Adipose tissue (tissue), 3 donors: ENCODE measurements around the gene IP6K3. TPM values are rescaled to one million over a fixed set of nuclear protein-coding genes. Genes with fewer than 3 reads are reported as not detected.

Experiments
- H3K27ac ChIP-seq: one replicate; pipeline ENCODE4 v1.5.1; 2013; ENCODE audit warnings: low read depth, low read length
- WGBS, 3 donors: extraction: QIAGEN DNeasy Blood & Tissue Kit; methylation state at CpG; one replicate each; pipeline ENCODE4 v1.1.7; 2013; 5-methylcytosine and 5-hydroxymethylcytosine counted together
- polyA plus RNA-seq, 3 donors: library from polyadenylated mRNA; stranded (reverse); fragments of 200-250 nt; gene quantifications; one replicate each; pipeline ENCODE4 v1.2.3, GENCODE V29; 2013
- donor health status: healthy with polysubstance abuse.
- donor health status: Bipolar disorder and iron deficiency.
- donor health status: healthy.

The IP6K3 gene
- polyA plus RNA-seq, 3 donors = 0.24 to 2.3 (median 0.56) TPM

DNA sequence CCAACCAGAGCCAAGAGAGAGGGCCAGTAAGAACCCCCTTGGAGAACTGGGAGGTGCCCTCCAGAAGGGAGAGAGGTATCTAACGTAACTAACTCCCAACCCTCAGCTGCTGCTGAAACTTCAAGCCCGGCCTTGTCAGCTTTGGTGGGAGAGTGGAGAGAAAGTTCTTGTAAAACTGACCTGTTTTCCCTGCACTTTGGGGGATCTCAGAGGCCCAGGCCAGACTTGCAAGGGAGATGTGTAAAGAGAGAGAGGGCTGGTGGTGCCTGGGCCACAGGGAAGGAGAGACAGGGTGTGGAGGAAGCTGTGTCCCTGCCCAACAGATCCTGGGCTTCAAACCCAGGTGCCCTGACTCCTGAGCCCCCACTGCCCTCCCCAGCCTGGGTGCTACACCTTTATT, 17.3 kb upstream of the IP6K3 start:
- 76 to 92% (median 89%) methylated on average over 2 of the region's 2 CpGs for WGBS, 3 donors
- H3K27ac ChIP-seq = no peak overlapping the region

DNA sequence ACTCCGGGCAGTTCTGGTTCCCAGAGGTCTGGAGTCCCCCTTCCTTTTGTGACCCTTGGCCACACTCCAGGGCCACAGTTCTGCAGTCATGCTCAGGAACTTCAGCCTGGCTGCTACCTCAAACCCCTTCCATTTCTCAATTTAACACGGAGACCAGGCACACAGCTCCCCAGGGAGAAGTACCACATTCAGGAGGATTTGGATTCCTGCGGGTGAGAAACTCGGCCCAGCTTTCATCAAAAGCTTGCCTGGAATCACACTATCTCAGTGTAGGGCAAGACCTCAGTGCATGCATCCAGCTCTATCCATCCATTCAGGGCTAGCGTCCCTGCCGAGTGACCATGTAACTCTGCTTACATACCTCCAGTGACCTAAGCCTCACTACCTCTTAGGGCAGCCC, 16.8 kb upstream of the IP6K3 start:
- WGBS, 3 donors = 54 to 59% (median 54%) methylated on average over 6 of the region's 6 CpGs

DNA sequence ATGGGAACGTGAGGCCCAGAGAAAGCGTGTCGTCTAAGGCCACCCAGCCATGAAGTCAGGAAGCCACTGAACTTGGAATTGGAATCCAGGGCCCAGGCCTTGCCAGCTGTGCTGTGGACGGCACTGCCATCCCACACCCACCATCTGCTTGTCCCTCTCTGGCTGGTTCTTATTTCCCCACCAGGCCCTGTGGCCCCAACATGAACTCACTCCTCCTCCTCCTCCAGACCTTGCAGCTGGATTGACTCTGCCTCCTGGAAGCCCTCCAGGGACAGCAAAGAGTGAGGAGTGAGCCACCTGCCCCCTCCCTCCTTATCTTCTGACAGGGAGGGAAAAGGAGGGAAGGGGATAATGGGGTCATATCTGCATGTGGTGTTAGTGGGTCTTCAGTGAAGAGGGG, 16.0 kb upstream of the IP6K3 start:
- 71 to 83% (median 73%) methylated on average over 4 of the region's 4 CpGs for WGBS, 3 donors
- no peak overlapping the region for H3K27ac ChIP-seq

More for the DNA sequence above, 16.8 kb upstream of the IP6K3 start:
- H3K27ac ChIP-seq = no peak overlapping the region

DNA sequence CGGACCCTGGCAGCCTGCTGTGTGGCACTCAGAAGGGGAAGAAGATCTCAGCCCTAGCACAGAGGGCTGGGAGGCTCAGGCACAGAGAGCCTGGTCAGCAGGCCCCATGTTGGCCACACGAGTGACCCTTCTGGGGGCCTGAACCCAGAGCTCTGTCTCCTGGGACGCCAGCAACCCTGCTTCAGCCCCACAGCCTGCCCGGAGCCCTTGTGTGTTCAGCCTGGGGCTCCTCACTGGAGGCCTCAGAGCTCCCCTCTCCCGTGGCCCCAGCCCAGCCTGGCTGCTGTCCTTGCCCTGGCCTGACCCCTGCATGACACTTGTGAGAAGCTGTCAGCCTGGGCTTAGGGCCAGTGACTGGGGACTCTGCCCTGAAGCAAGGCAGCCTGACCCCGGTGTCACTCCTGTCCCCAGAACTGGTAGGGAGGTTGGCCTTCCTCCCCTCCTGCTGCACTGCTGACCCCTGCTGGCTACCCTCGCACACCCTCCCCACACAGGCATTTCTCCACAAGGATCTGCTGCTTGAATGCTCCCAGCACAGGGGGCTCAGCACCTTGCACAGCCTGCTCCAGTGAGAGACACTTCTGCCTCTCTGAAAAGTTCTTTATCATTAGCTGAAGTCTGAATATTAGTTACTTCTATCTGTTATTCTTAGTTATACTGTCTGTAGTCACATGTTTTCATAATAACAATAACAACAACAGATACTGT, 15.4 kb upstream of the IP6K3 start:
- no peak overlapping the region for H3K27ac ChIP-seq
- WGBS, 3 donors = 31 to 65% (median 51%) methylated on average over 7 of the region's 7 CpGs

DNA sequence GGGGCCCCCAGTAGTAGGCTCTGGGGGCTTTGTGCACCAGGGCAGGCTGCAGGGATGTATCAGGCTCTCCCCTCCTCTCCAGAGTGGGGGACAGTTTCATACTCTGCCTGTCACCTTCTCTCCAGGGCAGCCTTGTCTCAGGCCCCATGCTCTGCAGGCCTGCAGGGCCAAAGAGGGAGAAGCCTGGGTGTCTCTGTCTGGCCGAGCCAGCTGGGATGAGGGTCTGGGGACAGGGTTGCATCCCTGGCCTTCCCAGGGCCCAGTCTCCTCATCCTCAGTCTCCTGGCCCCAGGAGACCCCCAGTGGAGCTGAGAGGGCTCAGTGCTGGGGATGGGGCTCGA, 14.8 kb upstream of the IP6K3 start:
- no peak overlapping the region for H3K27ac ChIP-seq
- WGBS, 3 donors = 74 to 79% (median 78%) methylated on average over 2 of the region's 2 CpGs

DNA sequence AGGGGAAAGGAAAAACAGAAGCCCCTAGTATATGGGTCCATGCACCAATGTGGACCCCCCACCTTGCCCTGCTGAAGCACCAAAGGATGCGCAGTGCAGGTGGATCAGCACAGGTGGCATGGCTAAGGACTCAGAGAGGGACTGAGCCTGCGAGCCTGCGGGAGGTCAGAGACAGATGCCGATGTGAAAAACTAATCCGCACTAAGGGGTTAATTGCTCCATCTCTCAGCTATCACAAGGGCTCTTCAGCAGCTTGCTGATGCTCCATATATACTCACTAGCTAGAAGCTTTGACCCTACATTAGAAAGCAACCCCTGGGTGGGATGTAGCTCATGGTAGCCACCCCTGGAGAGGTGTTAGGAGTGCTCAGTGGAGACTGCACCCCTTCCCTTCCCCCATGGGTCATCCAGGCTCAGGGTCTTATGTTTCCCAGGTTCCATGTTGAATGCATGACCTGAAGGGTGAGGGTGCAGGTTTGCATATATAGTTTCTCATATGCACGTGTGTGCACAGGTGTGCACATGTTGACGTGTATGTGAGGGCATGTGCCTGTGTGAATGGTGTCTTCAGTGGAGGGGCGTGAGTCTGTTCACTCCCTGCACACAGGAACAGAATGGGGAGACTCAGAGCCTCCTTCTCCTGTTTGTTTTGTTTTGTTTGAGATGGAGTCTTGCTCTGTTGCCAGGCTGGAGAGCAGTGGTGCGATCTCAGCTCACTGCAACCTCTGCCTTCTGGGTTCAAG, 13.4 kb upstream of the IP6K3 start:
- H3K27ac ChIP-seq = no peak overlapping the region
- 84 to 94% (median 90%) methylated on average over 9 of the region's 9 CpGs for WGBS, 3 donors

DNA sequence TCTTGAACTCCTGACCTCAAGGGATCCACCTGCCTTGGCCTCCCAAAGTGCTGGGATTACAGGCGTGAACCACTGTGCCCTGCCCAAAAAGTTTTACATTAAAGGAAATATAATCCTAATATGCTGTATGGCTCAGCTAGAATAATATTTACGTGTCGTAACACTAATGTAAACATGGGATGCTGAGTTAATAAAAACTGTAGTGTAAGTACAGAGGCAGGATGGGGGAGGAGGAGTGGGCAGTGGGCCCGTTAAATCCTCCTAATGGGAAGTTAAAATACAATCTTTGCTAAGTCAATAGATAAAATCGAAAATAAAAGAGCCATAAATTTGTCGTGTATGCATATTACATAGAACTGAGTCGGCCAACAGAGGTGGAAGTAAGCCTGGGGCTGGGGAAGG, 12.1 kb upstream of the IP6K3 start:
- 51 to 70% (median 61%) methylated on average over 7 of the region's 7 CpGs for WGBS, 3 donors
- no peak overlapping the region for H3K27ac ChIP-seq

DNA sequence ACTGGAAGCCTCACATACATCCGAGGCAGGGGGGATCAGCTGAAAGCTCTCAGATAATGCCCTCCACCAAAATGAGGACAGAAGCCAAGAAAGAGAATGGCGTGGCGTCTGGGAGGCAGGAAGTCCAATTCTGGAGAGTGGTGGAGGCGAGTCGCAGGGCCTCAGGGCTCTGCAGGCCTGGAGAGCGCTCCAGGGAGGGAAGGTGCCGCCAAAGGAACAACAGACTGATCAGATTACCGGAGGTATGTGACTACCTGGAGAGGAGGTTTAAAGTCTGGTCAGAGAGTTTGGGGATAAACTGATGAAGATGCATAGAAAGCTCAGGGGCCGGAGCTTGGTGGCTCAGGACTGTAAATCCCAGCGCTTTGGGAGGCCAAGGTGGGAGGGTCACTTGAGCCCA, 11.2 kb upstream of the IP6K3 start:
- WGBS, 3 donors = 86 to 90% (median 88%) methylated on average over 10 of the region's 10 CpGs
- H3K27ac ChIP-seq = no peak overlapping the region

DNA sequence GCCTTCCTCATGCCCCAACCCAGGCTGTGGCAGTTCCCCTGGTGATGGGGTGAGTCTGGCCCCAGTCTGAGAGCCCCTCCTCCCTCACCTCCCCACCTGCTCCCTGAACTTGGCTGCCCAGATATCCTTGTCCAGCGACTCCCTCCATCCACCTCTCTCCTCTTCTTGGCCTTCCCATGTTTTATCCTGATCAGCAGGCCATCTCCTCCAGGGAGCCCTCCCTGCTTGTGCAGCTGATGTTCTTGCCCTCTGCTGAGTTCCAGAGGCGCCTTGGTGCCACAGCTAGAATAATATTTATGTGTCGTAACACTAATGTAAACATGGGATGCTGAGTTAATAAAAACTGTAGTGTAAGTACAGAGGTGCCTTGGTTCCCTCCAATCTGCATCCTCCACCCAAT, 10.4 kb upstream of the IP6K3 start:
- no peak overlapping the region for H3K27ac ChIP-seq
- WGBS, 3 donors = 74 to 96% (median 88%) methylated on average over 3 of the region's 3 CpGs

DNA sequence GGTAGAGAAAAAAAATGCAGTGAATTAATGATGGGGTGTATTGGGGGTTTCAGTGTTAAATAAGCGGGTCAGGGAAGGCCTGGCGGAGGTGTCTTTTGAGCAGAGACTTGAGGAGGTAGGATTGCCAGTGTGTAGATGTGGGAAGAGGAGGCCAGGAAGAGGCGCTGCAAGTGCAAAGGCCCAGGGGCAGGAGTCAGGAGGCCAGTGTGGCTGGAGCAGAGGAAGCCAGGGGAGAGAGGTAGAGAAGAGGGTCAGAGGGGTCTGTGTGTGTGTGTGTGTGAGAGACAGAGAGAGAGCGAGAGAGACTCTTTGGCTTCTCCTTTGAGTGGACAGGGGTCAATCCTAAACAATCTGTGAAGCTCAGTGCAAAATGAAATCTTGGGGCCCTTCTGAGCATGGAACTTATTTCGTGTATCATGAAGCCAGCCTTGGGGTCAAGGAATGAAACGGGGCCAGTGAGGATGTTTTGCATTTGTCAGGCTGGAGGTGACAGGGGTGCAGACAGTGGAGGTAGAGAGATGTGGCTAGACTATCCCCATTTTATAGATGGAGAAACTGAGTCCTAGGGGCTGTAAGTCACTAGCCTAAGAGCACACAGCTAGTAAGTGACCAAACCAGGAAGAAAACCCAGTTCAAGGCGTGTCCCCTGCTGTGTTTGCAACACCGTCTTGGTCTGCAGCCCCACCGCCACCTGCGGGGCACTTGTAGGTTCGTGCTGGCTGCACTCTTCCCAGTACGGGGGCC, 9.7 kb upstream of the IP6K3 start:
- H3K27ac ChIP-seq = no peak overlapping the region
- WGBS, 3 donors = 88 to 91% (median 89%) methylated on average over 12 of the region's 12 CpGs

DNA sequence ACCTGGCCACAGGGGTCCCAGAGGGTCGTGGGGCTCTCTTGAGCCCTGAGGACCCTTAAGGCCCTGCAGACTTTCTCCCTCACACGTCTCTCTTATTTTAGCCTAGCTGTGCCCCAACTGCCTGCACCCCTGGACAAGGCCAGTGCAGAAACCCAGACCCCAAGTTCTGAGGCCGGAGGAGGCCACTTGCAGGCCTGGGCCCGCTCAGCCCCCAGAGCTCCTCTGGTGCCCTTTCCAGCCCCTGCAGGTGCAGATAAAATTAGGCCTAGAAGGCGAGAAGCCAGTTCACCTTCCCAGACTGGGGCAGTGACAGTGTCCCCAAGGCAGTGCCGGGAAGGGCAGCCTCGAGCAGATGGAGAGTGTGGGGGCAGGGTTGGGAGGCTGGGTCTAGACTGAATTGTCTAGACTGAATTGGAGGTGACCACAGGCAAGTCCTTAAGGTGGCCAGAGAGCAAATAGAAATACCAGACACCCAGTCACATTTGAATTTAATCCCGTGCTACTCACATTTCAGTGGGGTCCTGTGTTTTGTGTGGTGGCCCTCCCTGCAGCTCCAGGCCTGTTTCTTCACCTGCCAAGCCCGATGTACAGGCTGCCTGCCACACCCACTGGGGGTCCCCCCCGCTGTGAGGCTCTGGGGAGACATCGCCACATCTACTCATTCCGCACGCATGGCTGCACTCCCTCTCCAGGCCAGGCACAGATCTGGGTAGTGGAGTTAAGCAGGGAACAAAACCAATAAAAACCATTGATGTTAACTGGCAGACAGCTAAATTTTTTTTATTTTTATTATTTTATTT, 8.6 kb upstream of the IP6K3 start:
- WGBS, 3 donors = 84 to 88% (median 86%) methylated on average over 13 of the region's 13 CpGs
- H3K27ac ChIP-seq = no peak overlapping the region

DNA sequence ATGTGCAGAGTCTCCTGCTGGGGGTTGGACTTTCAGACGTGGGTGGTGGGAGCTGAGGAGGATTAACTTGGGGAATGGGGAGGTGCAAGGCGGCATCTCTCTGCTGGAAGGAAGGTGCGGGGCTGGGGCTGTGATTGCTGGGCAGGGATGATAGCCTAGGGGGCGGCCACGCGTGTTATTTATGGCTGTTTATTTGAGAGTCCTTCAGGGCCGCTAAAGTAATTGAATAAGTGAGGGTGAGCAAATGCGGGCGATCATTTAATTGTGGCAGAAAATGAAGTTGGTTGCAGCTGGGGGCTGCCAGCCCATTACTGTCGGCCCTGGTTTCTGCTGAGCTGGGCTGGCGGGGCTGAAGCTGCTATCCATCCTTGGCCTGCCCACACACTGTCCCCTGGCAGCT, 7.5 kb upstream of the IP6K3 start:
- 88 to 90% (median 90%) methylated on average over 11 of the region's 11 CpGs for WGBS, 3 donors
- no peak overlapping the region for H3K27ac ChIP-seq

DNA sequence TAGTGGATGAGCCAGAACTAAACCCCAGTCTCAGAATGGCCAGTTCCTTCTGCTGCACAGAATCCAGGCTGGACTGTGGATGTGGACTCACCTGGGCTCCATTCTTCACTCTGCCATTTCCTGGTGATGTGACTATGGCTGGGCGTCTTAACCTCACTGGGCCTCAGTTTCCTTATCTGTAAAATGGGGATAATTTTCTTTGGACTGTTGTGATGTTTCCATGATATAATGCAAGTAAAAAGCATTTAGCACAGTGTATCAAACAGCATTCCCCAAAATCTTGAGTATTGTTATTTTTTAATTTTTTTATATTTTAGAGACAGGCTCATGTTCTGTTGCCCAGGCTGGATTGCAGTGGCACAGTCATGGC, 5.9 kb upstream of the IP6K3 start:
- H3K27ac ChIP-seq = no peak overlapping the region
- 97 to 100% (median 100%) methylated on average over 1 of the region's 1 CpG for WGBS, 3 donors

DNA sequence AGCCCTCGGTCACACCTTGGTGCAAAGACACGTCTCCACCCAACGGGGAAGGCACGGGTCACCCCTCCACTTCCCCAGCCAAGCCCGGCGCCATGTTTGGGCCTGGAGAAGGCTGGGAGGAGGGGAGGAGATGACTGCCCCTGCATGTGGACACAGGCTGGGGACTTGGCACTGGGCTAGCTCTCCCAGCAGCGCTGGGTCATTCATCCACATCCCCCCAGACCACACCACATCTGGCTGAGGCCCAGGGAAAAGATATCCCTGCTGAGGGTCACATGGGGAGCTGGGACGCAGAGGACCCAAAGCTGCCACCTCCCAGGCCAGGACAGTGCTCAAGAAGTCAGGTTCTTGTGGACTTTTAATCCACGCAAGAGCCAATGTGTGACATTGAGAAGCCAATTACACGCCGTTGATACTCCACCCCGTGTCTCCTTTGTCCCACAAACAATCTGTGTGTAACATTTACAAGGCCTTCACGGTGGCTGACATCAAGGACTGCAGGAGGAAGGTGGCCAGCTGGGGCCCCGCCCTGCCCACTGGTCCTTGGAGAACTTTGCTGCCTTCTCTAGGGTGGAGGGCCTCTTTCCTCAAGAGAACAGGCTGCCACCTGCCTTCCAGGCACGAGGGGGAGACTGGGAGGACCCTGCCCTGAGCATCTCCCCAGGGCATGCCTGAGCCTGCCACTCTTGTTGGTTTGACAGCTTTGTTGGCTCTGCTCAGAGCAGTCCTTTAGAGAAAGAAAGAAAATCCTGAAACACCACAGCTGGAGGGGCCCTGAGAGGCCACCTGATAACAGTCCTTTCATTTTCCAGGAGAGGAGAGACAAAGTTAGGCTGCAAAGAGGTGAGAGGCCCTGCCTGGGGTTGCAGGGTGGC, 5.3 kb upstream of the IP6K3 start:
- 69 to 77% (median 76%) methylated on average over 15 of the region's 15 CpGs for WGBS, 3 donors
- H3K27ac ChIP-seq = no peak overlapping the region

DNA sequence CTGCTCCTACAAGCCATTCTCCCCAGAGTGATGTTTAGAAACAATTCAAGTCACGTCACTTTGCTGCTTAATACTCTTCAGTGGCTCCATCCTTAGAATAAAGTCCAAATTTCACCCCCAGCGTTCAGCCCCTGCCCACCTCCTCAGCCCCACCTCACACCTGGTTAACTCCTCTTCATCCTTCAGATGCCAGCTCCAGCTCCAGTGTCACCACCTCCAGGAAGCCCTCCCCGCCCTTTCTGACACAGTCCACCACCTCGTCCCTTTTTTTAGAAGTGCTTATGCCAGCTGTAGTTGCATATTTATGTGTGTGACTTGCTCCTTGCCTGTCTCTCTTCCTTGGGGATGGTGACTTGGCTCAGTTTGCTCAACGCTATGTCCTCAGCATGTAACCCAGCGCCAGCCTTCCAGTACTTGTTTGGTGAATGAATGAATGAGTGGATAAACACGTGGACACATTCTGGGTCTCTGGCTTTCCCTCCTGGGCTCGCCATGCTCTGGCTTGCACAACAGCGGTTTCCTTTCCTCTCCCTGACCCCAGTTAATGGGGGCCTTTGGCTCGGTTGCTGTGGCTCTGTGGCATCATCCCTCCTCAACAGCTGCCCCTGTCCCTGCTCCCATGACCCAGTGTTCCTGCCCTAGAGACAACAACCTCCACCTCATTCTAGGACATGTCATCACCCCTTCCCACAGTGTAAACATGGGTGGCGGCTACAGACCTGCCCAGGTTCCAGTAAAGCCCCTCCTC, 3.7 kb upstream of the IP6K3 start:
- no peak overlapping the region for H3K27ac ChIP-seq
- 43 to 81% (median 60%) methylated on average over 11 of the region's 11 CpGs for WGBS, 3 donors

DNA sequence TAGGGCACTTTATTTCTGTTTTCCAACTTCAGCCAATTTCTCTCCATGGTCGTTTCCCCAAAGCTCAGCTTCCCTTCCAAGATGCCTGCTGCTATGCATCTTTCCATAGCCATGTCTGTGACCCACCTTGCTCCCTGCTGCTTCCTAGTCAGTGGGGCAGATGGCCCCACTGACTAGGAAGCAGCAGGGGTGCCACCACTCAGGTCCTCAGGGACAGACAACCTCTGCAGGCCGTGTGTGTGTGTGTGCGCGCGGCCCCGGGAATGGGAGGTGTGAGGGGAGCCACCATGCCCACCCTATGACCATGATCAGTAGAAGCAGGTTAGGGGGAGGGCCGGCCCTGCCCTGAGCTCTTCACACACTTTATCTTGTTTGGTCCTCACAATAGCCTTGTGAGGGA, 2.7 kb upstream of the IP6K3 start:
- H3K27ac ChIP-seq = no peak overlapping the region
- WGBS, 3 donors = 83 to 91% (median 88%) methylated on average over 7 of the region's 7 CpGs

DNA sequence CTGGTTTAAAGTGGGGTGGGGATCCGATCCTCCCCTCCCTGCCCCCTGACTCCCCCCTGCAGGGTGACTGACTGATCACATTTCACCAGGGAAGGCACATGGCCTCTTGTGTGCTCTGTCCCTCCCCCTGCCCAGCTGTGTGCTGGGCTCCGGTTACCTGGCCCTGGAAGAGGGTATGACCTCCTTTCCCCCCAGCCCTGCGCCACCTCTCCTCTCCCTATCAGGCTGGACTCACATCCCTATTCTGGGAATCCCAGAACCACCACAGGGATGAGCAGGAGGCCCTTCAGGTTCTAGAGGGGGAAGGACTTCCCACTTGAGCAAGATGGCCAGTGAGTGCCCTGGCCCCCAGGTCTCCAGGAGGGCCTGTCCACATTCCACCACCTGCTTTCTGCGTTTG, 2.1 kb upstream of the IP6K3 start:
- 83 to 92% (median 88%) methylated on average over 4 of the region's 4 CpGs for WGBS, 3 donors
- H3K27ac ChIP-seq = no peak overlapping the region
